GM18867 (cell line): ENCODE results near the gene HOXB9.

ENCODE experiments used
- ATAC-seq: cut with Tn5 transposase; IDR thresholded peaks from one replicate; pipeline ENCODE4 v1.9.1; 2021; ENCODE audit warnings: mild to moderate bottlenecking, moderate library complexity; ENCODE audit not compliant: unreplicated experiment

Gene HOXB9

DNA sequence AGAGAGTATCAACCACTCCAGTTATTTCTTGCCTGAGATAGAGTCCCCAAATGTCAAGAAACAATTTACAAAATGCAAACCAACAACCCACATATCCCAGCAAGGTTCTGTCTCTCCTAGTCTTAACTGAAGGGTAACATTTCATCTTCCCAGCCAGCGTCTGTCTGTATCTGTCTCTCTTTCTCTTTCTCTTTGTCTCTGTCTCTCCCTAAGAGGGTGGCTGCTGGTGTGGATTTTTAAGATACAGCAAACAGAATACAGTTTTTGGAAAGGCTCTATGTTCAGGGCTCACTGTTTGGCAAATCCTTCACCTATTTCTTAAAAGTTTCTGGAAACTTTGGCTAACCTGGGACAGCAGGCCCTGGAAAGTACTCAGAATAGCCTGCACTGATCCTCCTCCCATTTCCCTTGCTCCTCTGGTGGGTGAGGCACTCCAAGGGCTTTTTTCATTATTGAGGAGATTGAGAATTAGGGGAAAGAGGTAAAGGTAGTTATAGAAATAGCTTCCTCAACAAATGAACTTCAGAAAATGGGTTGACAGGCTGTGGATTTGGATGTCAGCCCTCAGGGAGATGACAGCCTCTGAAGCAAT is 54.2 kb downstream of the HOXB9 start:
- no peak for ATAC-seq
